ENCODE results near the gene GPR82. TPM values are rescaled to one million over a fixed set of nuclear protein-coding genes. Genes with fewer than 3 reads are reported as not detected.

Gene GPR82
- total RNA-seq, 1 donor from 2014 or later: not detected

DNA sequence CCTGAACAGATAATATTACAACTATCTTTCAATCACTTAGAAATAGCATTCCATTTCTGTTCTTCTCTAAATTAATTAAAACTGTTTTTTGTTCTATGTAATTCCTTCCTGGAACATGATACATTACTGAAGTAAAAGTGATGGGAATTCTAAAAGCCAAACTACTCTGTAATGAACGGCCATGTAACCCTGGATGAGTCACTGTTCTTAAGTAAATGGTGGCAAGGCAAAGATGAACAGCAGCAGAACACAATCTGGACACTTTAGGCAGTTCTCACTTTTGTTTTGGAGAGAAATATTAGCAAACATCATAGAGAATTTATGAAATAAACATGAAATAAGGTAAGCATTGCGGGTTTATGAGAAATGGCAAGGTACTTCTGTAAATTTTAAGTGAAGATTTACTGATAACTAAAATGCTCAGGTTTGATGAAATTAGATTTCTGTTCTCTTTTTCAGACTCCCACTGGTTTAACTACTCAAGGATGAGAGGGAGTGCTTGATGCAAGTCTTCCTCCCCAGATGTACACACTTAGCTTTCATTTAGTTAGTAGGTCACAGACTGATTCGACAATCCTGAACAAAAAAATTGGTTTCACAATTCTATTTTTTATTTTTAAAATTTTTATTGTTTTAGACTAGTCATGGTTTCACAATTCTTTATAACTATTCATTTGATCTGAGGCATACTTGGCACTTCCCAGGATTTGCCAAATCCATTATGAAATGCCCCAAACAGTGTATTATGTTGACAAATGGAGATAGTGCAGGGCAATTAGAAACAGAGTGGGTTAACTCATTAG lies 964 bp upstream of the GPR82 start:
- Mint-ChIP-seq H3K9me3 (ENCODE audit: unreplicated experiment) (peaks cover 8% of the 10 kb centered on the region), H3K4me3 (ENCODE audit: unreplicated experiment) (no peak overlapping the region), H3K27me3 (ENCODE audit: unreplicated experiment) (no peaks in the 10 kb centered on the region), H3K36me3 (ENCODE audit: unreplicated experiment) (peaks cover 14% of the 10 kb centered on the region), H3K27ac (ENCODE audit: unreplicated experiment) (no peak overlapping the region), H3K4me1 (ENCODE audit: unreplicated experiment) (no peaks in the 10 kb centered on the region)
- TF ChIP-seq, protein P1, sequence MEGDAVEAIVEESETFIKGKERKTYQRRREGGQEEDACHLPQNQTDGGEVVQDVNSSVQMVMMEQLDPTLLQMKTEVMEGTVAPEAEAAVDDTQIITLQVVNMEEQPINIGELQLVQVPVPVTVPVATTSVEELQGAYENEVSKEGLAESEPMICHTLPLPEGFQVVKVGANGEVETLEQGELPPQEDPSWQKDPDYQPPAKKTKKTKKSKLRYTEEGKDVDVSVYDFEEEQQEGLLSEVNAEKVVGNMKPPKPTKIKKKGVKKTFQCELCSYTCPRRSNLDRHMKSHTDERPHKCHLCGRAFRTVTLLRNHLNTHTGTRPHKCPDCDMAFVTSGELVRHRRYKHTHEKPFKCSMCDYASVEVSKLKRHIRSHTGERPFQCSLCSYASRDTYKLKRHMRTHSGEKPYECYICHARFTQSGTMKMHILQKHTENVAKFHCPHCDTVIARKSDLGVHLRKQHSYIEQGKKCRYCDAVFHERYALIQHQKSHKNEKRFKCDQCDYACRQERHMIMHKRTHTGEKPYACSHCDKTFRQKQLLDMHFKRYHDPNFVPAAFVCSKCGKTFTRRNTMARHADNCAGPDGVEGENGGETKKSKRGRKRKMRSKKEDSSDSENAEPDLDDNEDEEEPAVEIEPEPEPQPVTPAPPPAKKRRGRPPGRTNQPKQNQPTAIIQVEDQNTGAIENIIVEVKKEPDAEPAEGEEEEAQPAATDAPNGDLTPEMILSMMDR (IDR thresholded peaks at IDR 0.05): no peak
- no peak for DNase-seq (ENCODE audit: extremely low spot score, unreplicated experiment)

DNA sequence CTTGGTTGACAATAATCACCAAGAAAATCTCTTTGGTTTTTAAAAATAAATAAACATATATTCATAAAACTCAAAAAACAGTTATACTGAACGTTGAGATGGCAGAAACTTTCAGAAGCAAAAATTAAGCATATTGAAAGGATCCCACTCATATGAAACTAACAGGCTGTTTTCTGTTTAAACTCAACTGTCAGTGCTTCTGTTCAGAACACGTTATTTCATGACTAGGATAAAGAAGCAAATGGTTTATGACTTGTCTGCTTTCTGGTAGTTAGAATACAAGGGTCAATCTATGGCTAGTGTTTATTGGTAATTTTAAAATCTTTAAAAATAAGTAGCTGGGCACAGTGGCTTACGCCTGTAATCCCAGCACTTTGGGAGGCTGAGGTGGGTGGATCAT lies 4.1 kb downstream of the GPR82 start:
- Mint-ChIP-seq H3K4me1 (ENCODE audit: unreplicated experiment) (no peaks in the 10 kb centered on the region), H3K4me3 (ENCODE audit: unreplicated experiment) (no peak overlapping the region), H3K36me3 (ENCODE audit: unreplicated experiment) (no peaks in the 10 kb centered on the region), H3K27me3 (ENCODE audit: unreplicated experiment) (no peaks in the 10 kb centered on the region), H3K9me3 (ENCODE audit: unreplicated experiment) (no peaks in the 10 kb centered on the region), H3K27ac (ENCODE audit: unreplicated experiment) (no peak overlapping the region)
- TF ChIP-seq, protein P1 (IDR thresholded peaks at IDR 0.05): no peak
- DNase-seq (ENCODE audit: extremely low spot score, unreplicated experiment): no peak

DNA sequence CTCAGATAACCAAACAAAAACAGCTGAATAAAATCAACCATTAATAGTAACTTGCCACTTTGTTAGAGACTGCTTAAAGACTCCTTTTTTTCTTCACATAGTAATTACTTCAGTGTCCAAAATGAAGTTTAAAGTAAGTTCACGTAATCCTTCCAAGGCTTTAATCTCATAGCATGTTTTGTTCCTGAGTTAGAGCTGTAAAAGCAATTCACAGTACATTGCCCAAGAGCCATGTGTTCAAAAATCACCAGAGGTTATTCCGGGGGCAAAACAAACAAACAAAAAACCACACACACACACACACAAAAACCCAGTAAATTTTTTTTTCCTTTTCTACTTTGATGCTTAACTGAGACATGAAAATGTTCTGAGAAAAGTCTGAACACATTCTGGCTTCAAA lies 6.1 kb downstream of the GPR82 start:
- peaks cover 2% of the 10 kb centered on the region for H3K4me1 Mint-ChIP-seq (ENCODE audit: unreplicated experiment)
- no peaks in the 10 kb centered on the region for H3K36me3 Mint-ChIP-seq (ENCODE audit: unreplicated experiment)
- DNase-seq (ENCODE audit: extremely low spot score, unreplicated experiment): no peak
- no peak overlapping the region for H3K4me3 Mint-ChIP-seq (ENCODE audit: unreplicated experiment)
- TF ChIP-seq, protein P1 (IDR thresholded peaks at IDR 0.05): no peak
- no peak overlapping the region for H3K27ac Mint-ChIP-seq (ENCODE audit: unreplicated experiment)
- H3K9me3 Mint-ChIP-seq (ENCODE audit: unreplicated experiment): no peaks in the 10 kb centered on the region
- H3K27me3 Mint-ChIP-seq (ENCODE audit: unreplicated experiment): no peaks in the 10 kb centered on the region

DNA sequence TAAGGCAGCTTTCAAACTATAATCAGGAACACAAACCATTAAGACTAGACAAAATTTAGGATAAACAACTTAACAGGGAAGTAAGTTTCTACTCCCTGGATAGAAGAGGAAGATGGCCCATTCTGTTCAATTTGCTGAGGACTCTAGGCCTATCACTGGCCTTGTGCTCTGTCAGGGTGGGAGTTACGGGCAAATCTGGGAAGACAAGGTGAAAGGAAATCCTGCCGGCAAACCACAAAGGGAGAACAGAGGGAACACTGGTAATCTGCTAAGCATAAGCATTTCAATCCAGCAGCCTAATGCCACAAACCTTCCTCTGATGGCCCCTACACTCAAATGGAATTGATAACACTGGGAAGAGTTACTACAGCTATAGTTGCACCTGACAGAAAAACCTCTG lies 8.3 kb downstream of the GPR82 start:
- H3K4me1 Mint-ChIP-seq (ENCODE audit: unreplicated experiment): peaks cover 2% of the 10 kb centered on the region
- TF ChIP-seq, protein P1 (IDR thresholded peaks at IDR 0.05): no peak
- DNase-seq (ENCODE audit: extremely low spot score, unreplicated experiment): no peak
- H3K9me3 Mint-ChIP-seq (ENCODE audit: unreplicated experiment): no peaks in the 10 kb centered on the region
- no peak overlapping the region for H3K4me3 Mint-ChIP-seq (ENCODE audit: unreplicated experiment)
- H3K36me3 Mint-ChIP-seq (ENCODE audit: unreplicated experiment): no peaks in the 10 kb centered on the region
- no peak overlapping the region for H3K27ac Mint-ChIP-seq (ENCODE audit: unreplicated experiment)
- H3K27me3 Mint-ChIP-seq (ENCODE audit: unreplicated experiment): no peaks in the 10 kb centered on the region

DNA sequence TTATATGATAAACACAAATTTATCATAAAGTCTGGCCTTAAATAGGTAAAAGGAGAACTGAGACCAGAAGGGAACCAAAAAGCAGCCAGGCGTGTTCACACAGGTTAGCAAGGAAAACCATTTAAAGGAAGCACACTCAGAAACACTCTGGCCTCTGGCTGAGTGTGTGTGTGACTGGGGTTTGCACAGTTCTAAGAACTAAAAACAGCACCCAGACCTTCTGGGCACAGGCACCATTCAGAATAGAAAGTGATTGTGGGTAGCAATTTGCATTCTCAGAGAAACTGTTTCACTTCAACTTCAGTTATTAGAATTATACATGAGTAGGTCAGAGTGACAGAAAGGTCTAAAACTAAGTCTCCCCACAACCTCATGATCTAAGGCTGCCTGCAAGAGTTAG lies 10.0 kb downstream of the GPR82 start:
- TF ChIP-seq, protein P1 (IDR thresholded peaks at IDR 0.05): no peak
- DNase-seq (ENCODE audit: extremely low spot score, unreplicated experiment): no peak
- Mint-ChIP-seq H3K27ac (ENCODE audit: unreplicated experiment) (no peak overlapping the region), H3K36me3 (ENCODE audit: unreplicated experiment) (no peaks in the 10 kb centered on the region), H3K4me1 (ENCODE audit: unreplicated experiment) (peaks cover 2% of the 10 kb centered on the region), H3K27me3 (ENCODE audit: unreplicated experiment) (no peaks in the 10 kb centered on the region), H3K9me3 (ENCODE audit: unreplicated experiment) (no peaks in the 10 kb centered on the region), H3K4me3 (ENCODE audit: unreplicated experiment) (no peak overlapping the region)

Measured in osteocyte (in vitro differentiated cells).